ENCODE data around the gene HMCN2.

Gene HMCN2

GRCh38 chr9:130371196-130371966, 105.8 kb downstream of the HMCN2 start:
- DNase-seq, result no peak

DNA sequence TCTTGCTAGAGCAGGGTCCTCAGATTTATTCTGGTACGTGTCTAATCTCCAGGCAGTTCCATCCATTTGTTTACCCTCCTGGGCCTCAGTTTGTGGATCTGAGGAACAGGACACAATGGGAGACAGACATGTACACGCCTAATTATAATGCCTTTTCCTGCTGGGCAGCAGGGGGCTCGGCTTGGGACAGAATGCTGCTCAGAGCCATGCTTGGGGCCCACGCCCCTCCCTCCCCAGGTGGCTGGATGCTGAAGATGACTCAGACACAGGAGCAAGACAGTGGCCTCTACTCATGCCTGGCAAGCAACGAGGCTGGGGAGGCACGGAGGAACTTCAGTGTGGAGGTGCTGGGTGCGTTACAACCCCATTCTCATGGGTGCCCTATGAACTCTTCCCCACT, 106.5 kb downstream of the HMCN2 start:
- DNase-seq, result no peak

- DNase-seq, result no peak
These were observed 108.2 kb downstream of the HMCN2 start for GRCh38 chr9:130373679-130374325.

GRCh38 chr9:130377612-130378011, 112.1 kb downstream of the HMCN2 start:
- DNase-seq, result no peak

DNA sequence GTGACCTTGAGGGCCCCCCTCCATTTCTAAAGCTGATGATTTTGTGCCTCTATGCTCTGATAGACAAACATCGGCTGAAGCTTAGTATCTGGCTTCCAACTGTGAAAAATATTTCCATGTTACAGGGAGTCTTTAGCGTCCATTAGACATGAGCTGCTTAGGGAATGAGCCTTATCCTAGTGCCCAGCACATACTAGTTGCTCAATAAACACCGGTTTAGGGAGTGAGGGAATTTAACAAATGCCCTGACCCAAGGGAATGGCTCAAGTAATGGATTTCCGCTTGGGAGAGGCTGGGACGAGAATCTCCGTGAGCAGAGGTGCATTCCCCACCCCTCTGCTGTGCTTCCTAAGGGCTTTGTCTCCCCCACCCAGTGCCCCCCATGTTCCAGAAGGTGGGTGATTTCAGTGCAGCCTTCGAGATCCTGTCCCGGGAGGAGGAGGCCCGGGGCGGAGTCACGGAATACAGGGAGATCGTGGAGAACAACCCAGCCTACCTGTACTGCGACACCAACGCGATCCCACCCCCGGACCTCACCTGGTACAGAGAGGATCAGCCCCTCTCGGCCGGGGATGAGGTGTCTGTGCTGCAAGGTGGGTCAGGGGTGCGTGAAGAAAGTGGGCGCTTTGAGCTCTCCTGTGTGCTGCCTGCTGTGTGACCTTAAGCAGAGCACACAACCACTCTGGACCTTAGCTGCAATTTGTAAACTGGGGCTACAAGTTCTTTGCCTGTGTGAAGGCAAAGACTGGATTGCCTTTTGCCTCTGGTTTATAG, 113.5 kb downstream of the HMCN2 start:
- no peak for DNase-seq

GRCh38 chr9:130379649-130379970, 114.0 kb downstream of the HMCN2 start:
- DNase-seq, result no peak

- DNase-seq, result no peak
These were observed 115.4 kb downstream of the HMCN2 start for GRCh38 chr9:130380920-130381469.

DNA sequence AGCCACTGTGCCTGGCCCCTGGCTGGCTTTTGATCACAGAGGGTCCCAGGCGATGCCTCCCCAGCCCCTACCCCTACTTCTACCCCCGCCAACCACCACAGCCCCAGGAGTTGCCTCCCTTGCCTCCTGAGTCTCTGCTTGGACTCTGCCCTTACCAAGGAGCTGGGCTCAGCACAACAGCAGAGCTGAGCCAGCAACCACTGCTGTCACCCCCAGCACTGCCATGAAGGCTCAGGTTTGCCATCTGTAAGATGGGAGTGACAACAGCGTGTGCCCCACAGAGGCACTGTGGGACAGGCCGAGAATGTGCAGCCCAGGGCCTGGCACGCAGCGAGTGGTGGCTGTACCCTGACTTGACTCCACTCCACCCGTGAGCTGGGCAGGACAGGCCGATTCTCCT, 116.1 kb downstream of the HMCN2 start:
- DNase-seq, result no peak

GRCh38 chr9:130382096-130382495, 116.5 kb downstream of the HMCN2 start:
- DNase-seq, result no peak

DNA sequence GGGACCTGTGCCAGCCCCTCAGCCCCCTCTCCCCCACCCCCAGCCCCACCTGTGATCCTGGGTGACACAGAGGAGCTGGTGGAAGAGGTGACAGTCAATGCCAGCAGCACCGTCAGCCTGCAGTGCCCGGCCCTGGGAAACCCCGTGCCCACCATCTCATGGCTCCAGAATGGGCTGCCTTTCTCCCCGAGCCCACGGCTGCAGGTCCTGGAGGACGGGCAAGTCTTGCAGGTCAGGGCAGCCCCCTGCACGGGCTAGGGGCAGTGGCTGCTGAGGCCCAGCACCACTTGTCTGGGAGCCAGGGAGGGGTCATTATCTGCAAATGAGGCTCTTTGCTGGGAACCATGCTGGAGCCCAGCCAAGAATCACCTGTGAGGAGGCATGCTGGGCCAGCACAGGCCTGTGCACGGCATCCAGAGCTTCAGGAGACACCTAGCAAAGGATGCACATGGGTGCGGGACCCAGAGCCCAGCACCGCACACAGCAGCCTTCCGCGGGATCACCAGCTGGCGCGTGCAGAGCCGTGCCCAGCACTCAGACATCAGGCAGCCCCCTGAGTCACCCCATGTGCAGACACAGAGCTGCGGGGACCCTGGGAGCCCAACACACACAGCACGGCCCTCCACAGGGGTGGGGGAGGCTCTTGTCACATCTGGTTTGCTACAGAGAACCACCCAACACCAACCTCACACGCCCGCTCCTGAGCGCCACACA, 117.2 kb downstream of the HMCN2 start:
- no peak for DNase-seq

- DNase-seq, result no peak
These were observed 117.8 kb downstream of the HMCN2 start for GRCh38 chr9:130383350-130383715.

- no peak for DNase-seq
These were observed 118.6 kb downstream of the HMCN2 start for GRCh38 chr9:130383979-130384676.

DNA sequence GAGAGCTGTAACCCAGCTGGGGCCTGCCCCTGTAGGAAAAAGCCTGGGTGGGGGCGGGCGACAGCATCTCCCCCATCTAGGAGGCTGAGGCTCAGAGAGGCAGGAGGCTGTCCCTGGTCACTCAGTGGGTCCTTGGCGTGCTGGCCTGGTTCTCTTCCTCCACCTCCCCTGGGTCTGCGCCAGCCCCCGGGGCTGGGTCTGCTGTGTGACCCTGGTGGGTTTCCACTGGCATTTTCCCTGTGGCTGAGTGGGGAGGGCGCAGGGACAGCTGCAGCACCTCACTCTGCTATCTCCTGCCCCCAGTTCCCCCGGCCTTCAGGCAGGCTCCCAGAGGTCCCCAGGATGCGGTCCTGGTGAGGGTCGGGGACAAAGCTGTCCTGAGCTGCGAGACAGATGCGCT, 119.7 kb downstream of the HMCN2 start:
- no peak for DNase-seq

DNA sequence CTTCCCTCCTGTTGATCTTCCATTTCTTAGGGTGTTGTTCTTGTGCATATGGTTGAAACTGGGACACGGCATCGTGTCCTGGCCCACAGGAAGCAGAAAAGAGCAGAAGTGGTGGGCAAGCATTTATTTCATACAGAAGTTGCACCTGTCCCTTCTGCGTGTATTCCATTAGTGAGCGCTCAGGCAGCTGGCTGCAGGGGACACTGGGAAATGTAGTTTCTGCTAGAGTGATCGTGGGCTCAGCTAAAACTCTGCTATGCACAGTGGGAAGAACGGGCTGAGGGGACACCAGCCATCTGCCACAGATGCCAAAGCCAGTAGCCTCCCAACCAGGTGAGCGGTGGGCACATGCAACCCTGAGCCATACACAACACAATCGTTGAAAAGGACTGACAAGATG, 121.8 kb downstream of the HMCN2 start:
- no peak for DNase-seq

- DNase-seq, result no peak
These were observed 122.3 kb downstream of the HMCN2 start for GRCh38 chr9:130387905-130388304.

GRCh38 chr9:130390390-130390789, 124.8 kb downstream of the HMCN2 start:
- DNase-seq, result no peak

DNA sequence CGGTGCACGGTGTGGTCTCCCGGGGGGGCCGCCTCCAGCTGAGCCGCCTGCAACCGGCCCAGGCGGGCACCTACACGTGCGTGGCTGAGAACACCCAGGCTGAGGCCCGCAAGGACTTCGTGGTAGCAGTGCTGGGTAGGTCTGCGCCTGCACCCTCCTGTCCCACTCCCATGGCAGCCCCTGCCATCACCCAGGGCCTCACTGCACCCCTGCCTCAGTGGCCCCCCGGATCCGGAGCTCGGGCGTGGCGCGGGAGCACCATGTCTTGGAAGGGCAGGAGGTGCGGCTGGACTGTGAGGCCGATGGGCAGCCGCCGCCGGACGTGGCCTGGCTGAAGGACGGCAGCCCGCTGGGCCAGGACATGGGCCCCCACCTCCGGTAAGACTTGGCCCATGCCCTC, 125.4 kb downstream of the HMCN2 start:
- DNase-seq, result no peak

- DNase-seq, result no peak
These were observed 126.3 kb downstream of the HMCN2 start for GRCh38 chr9:130391866-130392265.

GRCh38 chr9:130393681-130394071, 128.1 kb downstream of the HMCN2 start:
- no peak for DNase-seq

DNA sequence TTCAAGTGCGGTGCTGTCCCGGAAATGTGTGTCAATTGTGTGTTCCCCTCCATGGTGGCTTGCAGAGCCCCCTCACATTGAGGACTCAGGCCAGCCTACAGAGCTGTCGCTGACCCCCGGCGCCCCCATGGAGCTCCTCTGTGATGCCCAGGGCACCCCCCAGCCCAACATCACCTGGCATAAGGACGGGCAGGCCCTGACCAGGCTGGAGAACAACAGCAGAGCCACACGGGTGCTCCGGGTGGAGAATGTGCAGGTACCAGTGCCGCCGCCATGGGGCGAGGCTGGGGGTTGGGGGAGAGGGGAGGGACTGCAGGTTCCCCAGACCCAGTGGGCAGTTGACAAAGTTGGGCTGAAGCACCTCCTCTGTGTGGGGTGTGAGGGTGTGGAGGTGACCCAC, 128.8 kb downstream of the HMCN2 start:
- DNase-seq, result no peak

DNA sequence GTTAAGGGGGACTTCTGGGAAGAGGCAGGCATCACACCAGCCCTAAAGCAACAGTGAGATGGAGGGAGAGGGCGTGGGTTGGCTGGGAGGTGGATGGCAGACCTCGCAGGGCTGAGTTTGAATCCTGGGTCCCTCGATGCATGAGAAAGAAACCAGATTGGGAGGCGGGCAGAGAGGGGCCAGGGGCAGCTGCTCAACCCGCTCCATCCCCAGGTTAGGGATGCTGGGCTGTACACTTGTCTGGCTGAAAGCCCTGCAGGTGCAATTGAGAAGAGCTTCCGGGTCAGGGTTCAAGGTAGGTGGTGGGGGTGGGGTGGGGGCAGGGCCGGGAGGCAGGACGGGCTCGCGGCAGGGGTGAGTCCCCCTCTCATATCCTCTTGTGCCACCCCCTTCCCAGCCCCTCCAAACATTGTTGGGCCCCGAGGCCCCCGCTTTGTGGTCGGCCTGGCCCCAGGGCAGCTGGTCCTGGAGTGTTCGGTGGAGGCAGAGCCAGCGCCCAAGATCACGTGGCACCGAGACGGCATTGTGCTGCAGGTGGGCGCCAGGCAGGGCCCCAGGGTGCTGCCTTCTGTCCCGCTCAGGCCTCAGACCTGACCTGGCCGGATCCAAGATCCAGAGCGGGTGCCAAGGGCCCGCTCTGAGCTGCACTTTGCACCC, 129.4 kb downstream of the HMCN2 start:
- no peak for DNase-seq

All from effector CD4-positive, alpha-beta T cell (primary cell).